ENCODE data around the gene MBLAC1.
A peak's percentile ranks its signal among the peaks of the same experiment; 100 is the strongest.

The MBLAC1 gene

DNA sequence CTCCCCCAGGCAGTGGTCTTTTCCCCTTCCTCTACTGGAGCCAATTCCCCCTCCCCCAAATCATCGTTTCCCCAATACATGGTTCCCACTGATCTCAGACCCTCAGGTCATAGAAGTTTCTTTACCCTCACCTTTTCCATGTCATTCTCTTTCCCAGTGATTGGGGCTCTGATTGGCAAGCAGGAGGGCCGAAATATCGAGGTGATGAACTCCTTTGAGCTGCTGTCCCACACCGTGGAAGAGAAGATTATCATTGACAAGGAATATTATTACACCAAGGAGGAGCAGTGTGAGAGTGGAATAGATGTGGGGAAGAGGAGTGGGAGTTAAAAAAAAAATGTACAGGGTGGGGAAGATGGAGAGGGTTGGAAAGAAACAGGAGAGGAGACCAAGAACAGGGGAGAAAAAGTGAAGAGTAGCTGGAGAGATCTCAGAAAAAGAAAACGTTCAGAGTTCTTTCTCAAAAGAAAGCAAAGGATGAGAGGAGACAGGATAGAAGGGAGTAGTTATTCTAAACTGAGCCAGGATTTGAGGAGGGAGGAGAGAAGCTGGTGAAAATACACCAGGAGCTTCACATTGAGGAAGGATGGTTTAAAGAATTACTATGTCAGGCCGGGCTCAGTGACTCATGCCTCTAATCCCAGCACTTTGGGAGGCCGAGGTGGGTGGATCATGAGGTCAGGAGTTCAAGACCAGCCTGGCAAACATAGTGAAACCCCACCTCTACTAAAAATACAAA lies 37.1 kb upstream of the MBLAC1 start:
- Histone ChIP-seq H3K27me3 (ENCODE audit: control insufficient read depth, insufficient read depth, low read length) (no peaks in the 10 kb centered on the region), H3K4me3 (ENCODE audit: low read length) (peak overlapping the region; percentile 99), H3K9ac (ENCODE audit: low read length) (peak overlapping the region; percentile 57), H3K36me3 (ENCODE audit: control insufficient read depth, insufficient read depth, low read length) (peaks cover 36% of the 10 kb centered on the region), H3K4me1 (ENCODE audit: control insufficient read depth, insufficient read depth, low read length) (peaks cover 11% of the 10 kb centered on the region), H3K27ac (ENCODE audit: low read depth, low read length) (peak overlapping the region; percentile 88)

DNA sequence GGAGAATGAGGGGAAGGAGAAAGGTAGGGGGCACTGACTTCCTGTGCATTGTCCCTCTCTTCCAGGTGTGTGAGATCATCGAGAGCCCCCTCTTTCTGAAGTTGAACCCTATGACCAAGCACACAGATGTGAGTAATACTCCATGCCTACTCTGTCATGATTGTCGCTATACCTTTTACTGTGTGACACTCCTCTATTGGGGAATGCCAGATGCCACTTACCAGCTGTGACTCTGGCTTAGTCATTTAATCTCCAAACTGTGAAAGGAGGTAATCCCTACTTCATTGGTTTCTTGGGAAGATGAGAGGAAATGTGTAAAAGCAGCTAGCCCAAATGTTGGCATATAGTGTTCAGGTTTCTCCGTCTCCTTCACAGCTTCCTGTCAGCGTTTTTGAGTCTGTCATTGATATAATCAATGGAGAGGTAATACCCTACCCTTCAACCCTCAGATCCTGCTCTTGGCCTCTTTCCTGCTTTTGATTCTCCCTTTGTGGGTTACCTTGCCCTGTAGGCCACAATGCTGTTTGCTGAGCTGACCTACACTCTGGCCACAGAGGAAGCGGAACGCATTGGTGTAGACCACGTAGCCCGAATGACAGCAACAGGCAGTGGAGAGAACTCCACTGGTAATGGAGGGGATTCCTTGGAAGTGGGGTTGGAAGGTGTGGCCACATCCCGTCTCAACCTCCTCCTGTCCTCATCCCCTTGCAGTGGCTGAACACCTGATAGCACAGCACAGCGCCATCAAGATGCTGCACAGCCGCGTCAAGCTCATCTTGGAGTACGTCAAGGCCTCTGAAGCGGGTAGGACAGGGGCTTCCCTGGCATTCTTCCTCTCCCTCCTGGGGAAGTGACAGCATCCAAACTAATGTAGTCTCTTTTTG lies 36.0 kb upstream of the MBLAC1 start:
- no peak overlapping the region for H3K4me3 ChIP-seq (ENCODE audit: low read length)
- no peaks in the 10 kb centered on the region for H3K27me3 ChIP-seq (ENCODE audit: control insufficient read depth, insufficient read depth, low read length)
- H3K9ac ChIP-seq (ENCODE audit: low read length), result no peak overlapping the region
- peaks cover 43% of the 10 kb centered on the region for H3K36me3 ChIP-seq (ENCODE audit: control insufficient read depth, insufficient read depth, low read length)
- H3K27ac ChIP-seq (ENCODE audit: low read depth, low read length), result no peak overlapping the region
- H3K4me1 ChIP-seq (ENCODE audit: control insufficient read depth, insufficient read depth, low read length), result peaks cover 11% of the 10 kb centered on the region

DNA sequence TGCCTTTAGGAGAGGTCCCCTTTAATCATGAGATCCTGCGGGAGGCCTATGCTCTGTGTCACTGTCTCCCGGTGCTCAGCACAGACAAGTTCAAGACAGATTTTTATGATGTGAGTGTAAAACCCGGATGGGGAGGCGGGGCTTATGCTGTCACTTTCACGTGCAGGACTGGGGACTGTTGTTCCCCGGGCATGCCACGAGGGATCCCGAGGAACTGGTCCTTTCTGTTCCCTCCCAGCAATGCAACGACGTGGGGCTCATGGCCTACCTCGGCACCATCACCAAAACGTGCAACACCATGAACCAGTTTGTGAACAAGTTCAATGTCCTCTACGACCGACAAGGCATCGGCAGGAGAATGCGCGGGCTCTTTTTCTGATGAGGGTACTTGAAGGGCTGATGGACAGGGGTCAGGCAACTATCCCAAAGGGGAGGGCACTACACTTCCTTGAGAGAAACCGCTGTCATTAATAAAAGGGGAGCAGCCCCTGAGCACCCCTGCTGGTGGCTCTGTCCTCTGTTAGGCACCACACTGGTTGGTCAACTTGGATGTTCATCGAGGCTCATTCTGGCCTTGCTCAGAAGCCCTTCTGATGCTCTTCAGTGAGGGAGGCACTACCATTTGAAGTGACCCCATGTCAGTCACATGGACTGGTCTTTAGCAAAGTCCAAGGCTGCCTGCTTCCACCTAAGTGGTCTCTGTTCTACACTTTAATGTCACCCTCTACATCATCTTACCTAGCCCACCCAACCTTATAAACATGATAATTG lies 35.2 kb upstream of the MBLAC1 start:
- H3K36me3 ChIP-seq (ENCODE audit: control insufficient read depth, insufficient read depth, low read length), result peaks cover 50% of the 10 kb centered on the region
- no peak overlapping the region for H3K9ac ChIP-seq (ENCODE audit: low read length)
- peaks cover 11% of the 10 kb centered on the region for H3K4me1 ChIP-seq (ENCODE audit: control insufficient read depth, insufficient read depth, low read length)
- H3K27ac ChIP-seq (ENCODE audit: low read depth, low read length), result no peak overlapping the region
- H3K27me3 ChIP-seq (ENCODE audit: control insufficient read depth, insufficient read depth, low read length), result no peaks in the 10 kb centered on the region
- H3K4me3 ChIP-seq (ENCODE audit: low read length), result no peak overlapping the region

DNA sequence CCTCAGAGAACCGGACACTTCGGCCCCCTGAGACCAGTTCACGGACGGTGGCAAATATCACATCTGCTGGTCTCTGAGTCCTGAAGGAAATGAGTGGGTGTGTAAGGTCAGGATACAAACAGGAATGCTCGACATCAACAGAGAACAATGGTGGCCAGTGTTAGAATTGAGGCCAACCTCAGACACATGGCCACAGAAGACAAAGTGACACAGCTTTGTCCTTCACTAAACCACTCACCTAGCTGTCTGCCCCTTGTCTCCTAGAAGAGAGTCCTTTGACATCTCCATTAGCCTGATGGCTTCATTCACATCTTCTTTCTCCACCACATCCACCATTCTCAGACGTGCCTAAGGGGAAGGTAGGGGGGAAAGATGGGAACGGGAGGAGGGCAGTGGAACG lies 33.7 kb upstream of the MBLAC1 start:
- Histone ChIP-seq H3K4me1 (ENCODE audit: control insufficient read depth, insufficient read depth, low read length) (peaks cover 8% of the 10 kb centered on the region), H3K4me3 (ENCODE audit: low read length) (no peak overlapping the region), H3K36me3 (ENCODE audit: control insufficient read depth, insufficient read depth, low read length) (peaks cover 61% of the 10 kb centered on the region), H3K27me3 (ENCODE audit: control insufficient read depth, insufficient read depth, low read length) (no peaks in the 10 kb centered on the region), H3K9ac (ENCODE audit: low read length) (no peak overlapping the region), H3K27ac (ENCODE audit: low read depth, low read length) (no peak overlapping the region)

DNA sequence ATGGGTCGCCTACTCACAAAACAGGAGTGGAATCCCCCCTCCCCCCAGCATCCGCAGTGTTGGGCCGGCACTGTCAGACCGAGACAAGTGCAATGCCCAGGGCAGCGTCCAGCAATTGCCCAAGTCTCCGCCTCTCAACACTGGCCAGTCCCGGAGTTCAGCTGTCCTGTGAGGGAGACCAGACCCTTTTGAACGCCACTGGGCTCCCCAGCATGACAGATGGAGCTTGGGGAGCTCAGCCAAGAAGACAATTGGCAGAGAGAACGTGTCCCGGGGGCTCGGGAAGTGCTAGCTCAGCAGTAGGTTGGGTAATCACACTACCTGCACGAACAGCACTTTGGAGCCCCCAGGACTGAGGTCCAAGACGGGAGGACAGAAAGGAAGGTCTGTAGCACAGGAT lies 33.3 kb upstream of the MBLAC1 start:
- Histone ChIP-seq H3K36me3 (ENCODE audit: control insufficient read depth, insufficient read depth, low read length) (peaks cover 65% of the 10 kb centered on the region), H3K27ac (ENCODE audit: low read depth, low read length) (no peak overlapping the region), H3K9ac (ENCODE audit: low read length) (no peak overlapping the region), H3K4me3 (ENCODE audit: low read length) (no peak overlapping the region), H3K27me3 (ENCODE audit: control insufficient read depth, insufficient read depth, low read length) (no peaks in the 10 kb centered on the region), H3K4me1 (ENCODE audit: control insufficient read depth, insufficient read depth, low read length) (peaks cover 7% of the 10 kb centered on the region)

DNA sequence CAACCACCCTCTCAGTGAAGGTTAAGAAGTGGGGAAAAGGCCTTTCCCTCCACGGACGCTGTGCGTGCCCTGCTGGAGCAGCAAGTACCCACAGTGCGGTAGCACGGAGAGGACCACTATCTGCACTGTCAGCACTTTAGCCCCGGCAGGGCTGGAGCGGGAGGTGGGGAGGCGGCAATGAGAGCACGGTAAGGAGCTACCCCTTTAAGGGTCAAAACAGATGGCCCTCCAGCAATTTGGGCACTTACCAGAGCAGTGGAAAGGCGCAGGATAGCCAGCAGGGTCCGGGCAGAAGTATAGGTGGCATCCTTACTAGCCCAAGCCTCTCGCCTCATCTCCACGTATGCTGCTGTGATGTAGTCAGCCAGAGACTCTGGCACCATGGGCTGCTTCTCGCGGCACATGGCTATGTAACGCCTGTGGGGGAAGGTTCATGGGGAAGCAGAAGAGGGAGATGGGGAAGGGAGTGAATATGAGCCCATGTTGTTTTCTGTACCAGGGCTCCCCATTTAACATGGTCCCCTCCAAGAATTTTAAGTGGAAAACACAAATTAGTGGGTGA lies 32.8 kb upstream of the MBLAC1 start:
- peaks cover 7% of the 10 kb centered on the region for H3K4me1 ChIP-seq (ENCODE audit: control insufficient read depth, insufficient read depth, low read length)
- peaks cover 69% of the 10 kb centered on the region for H3K36me3 ChIP-seq (ENCODE audit: control insufficient read depth, insufficient read depth, low read length)
- no peak overlapping the region for H3K27ac ChIP-seq (ENCODE audit: low read depth, low read length)
- H3K9ac ChIP-seq (ENCODE audit: low read length), result no peak overlapping the region
- H3K4me3 ChIP-seq (ENCODE audit: low read length), result no peak overlapping the region
- no peaks in the 10 kb centered on the region for H3K27me3 ChIP-seq (ENCODE audit: control insufficient read depth, insufficient read depth, low read length)

DNA sequence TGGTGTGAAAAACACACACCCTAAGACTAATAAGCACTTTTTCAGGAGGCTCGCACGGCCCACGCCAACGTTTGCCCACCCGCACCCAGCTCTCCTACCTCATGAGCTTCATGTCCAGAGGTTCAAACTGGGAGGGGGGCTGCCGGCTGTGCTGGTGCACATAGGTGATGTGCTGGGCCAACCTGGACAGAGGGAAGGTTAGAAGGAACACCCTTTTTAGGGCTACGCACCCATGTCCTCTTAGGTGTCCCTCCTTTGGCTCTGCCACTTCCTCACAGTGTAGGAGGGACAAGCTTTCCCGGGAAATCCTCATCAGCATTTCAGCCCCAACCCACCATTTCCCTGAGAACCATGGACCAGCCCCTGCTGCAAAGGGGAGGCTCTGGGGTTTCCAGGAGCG lies 31.5 kb upstream of the MBLAC1 start:
- peaks cover 70% of the 10 kb centered on the region for H3K36me3 ChIP-seq (ENCODE audit: control insufficient read depth, insufficient read depth, low read length)

DNA sequence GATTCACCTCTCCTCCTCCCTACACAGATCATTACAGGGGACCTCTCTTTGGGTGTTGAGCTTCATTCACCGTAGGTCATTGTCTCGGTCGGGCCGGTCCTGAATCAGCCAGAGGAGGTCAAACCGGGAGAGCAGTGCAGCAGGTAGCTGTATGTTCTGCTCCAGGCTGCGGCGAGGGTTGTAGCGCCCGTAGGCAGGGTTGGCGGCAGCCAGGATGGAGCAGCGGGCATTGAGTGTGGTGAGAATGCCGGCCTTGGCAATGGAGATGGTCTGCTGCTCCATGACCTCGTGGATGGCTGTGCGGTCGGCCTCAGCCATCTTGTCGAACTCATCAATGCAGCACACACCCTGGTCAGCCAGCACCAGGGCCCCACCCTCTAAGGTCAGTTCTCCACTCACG lies 31.1 kb upstream of the MBLAC1 start:
- Histone ChIP-seq H3K36me3 (ENCODE audit: control insufficient read depth, insufficient read depth, low read length) (peaks cover 66% of the 10 kb centered on the region), H3K4me3 (ENCODE audit: low read length) (no peak overlapping the region), H3K9ac (ENCODE audit: low read length) (no peak overlapping the region), H3K27me3 (ENCODE audit: control insufficient read depth, insufficient read depth, low read length) (no peaks in the 10 kb centered on the region), H3K27ac (ENCODE audit: low read depth, low read length) (no peak overlapping the region), H3K4me1 (ENCODE audit: control insufficient read depth, insufficient read depth, low read length) (peaks cover 7% of the 10 kb centered on the region)

More for the DNA sequence above, 31.5 kb upstream of the MBLAC1 start:
- H3K27me3 ChIP-seq (ENCODE audit: control insufficient read depth, insufficient read depth, low read length), result no peaks in the 10 kb centered on the region
- no peak overlapping the region for H3K9ac ChIP-seq (ENCODE audit: low read length)
- peaks cover 7% of the 10 kb centered on the region for H3K4me1 ChIP-seq (ENCODE audit: control insufficient read depth, insufficient read depth, low read length)
- H3K4me3 ChIP-seq (ENCODE audit: low read length), result no peak overlapping the region
- H3K27ac ChIP-seq (ENCODE audit: low read depth, low read length), result no peak overlapping the region

DNA sequence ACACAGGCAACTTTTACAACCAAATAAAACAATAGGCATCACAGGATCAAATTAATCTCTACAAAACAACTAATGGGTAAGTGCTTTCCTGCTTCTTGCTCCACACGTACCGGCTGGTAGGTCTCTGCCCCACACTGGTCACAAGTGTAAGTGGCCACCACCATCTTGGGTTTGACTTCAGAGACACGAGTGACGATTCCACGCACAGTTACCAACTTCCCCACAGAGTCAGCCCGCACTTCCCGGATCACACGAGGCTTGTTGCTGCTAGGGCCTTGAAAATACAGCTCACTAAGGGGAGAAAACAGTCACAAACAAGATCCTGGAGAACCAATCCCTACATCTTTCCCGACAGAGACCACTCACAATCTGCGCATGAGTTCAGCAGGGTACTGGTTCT lies 27.9 kb upstream of the MBLAC1 start:
- no peak overlapping the region for H3K27ac ChIP-seq (ENCODE audit: low read depth, low read length)
- peaks cover 45% of the 10 kb centered on the region for H3K36me3 ChIP-seq (ENCODE audit: control insufficient read depth, insufficient read depth, low read length)

DNA sequence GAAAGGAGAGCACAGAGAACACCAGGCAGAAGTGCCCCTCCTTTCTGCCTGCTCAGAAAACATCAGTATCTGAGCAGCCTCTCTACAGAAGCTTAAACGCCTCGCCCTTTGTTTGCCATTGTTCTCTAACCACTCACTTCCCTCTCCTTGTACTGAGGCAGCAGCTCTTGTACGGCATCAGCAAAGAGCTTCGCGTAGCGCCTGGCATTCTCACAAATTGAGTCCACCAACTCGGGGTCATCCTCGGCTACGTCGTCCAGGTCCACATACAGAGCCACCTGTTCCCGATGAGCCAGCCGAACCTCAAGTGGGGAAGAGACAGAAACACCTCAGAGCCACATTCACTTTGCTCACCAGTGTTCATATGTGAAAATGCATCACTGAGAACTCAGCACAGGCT lies 27.3 kb upstream of the MBLAC1 start:
- H3K27ac ChIP-seq (ENCODE audit: low read depth, low read length), result no peak overlapping the region
- peaks cover 41% of the 10 kb centered on the region for H3K36me3 ChIP-seq (ENCODE audit: control insufficient read depth, insufficient read depth, low read length)
- peaks cover 7% of the 10 kb centered on the region for H3K4me1 ChIP-seq (ENCODE audit: control insufficient read depth, insufficient read depth, low read length)
- H3K4me3 ChIP-seq (ENCODE audit: low read length), result peak overlapping the region; percentile 81
- H3K27me3 ChIP-seq (ENCODE audit: control insufficient read depth, insufficient read depth, low read length), result no peaks in the 10 kb centered on the region
- no peak overlapping the region for H3K9ac ChIP-seq (ENCODE audit: low read length)

More for the DNA sequence above, 27.9 kb upstream of the MBLAC1 start:
- Histone ChIP-seq H3K9ac (ENCODE audit: low read length) (no peak overlapping the region), H3K27me3 (ENCODE audit: control insufficient read depth, insufficient read depth, low read length) (no peaks in the 10 kb centered on the region), H3K4me1 (ENCODE audit: control insufficient read depth, insufficient read depth, low read length) (peaks cover 7% of the 10 kb centered on the region), H3K4me3 (ENCODE audit: low read length) (no peak overlapping the region)

DNA sequence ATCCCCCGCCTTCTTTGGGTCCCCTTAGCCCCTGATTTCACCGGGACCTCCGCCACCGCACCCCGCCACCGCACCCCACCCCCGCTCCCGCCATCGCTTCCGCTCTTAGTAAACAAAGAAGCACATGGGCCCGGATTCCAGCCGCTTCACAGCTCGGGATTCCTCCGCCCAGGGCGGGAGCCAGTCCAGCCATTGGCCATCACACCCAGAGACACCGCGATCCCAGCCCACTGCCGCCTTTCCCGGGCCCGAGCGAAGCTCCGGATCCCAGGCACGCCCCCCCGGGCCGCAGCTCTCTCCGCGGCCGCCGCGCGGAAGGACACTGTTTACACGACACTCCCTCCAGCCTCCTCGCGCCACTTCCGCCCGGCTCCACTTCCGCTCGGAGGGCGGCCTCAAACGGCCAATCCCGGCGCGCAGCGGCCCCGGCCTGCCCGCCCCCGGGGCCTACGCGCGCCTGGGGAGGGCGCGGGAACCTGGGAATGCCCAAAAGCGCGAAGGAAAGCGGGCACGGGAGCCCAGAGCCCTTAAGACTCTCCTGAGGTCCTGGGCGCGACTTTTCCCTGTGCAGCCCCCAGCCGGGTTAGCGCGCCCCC lies 26.2 kb upstream of the MBLAC1 start:
- Histone ChIP-seq H3K27me3 (ENCODE audit: control insufficient read depth, insufficient read depth, low read length) (no peaks in the 10 kb centered on the region), H3K27ac (ENCODE audit: low read depth, low read length) (peak overlapping the region; percentile 71), H3K4me1 (ENCODE audit: control insufficient read depth, insufficient read depth, low read length) (peaks cover 7% of the 10 kb centered on the region), H3K9ac (ENCODE audit: low read length) (peak overlapping the region; percentile 64), H3K36me3 (ENCODE audit: control insufficient read depth, insufficient read depth, low read length) (peaks cover 36% of the 10 kb centered on the region), H3K4me3 (ENCODE audit: low read length) (peak overlapping the region; percentile 91)

Measured in rectal smooth muscle tissue (tissue), 1 donor.